ENCODE data around the gene SDHC. TPM values are rescaled to one million over a fixed set of nuclear protein-coding genes. Genes with fewer than 3 reads are reported as not detected.

Gene SDHC
- total and polyA plus RNA-seq, 2 of the 8 experiments (the other 6 are each of a cell fraction or from before 2014, with no cell fraction given), result 224 to 305 TPM

GRCh38 chr1:161307892-161308638, 6.1 kb upstream of the SDHC start (continued):
- TF ChIP-seq TEAD4 (IDR thresholded peaks at IDR 0.05; ENCODE audit: low read depth, low read length) (no peak), CBX8 (IDR thresholded peaks at IDR 0.05; ENCODE audit: borderline replicate concordance, low read depth, low read length) (no peak), ZNF274 (IDR thresholded peaks at IDR 0.05; ENCODE audit: borderline replicate concordance, extremely low read depth, low read length) (no peak)

All from H1 (cell line).